SJCRH30 (cell line): Measurements from ENCODE around the gene ATG4C. TPM values are rescaled to one million over a fixed set of nuclear protein-coding genes. Genes with fewer than 3 reads are reported as not detected.
"Not testable (repeated sequence)": the region's sequence is repeated elsewhere in the genome, so short reads cannot be mapped to it uniquely, and the experiment has no call there.

Source experiments
- DNase-seq, 2 experiments: peaks; one replicate each; pipeline ENCODE4 v3.0.0-alpha.2; 2015 to 2020
- H3K27ac ChIP-seq: fragments of 250-450 bp; sonication (Bioruptor Pico); 2 replicates; pipeline ENCODE4 v1.5.1; 2020; ENCODE audit warnings: mild to moderate bottlenecking, moderate library complexity
- H3K27me3 ChIP-seq: fragments of 250-450 bp; sonication (Bioruptor Pico); 2 replicates; pipeline ENCODE4 v1.5.1; 2020; ENCODE audit warnings: mild to moderate bottlenecking, moderate library complexity
- H3K36me3 ChIP-seq: fragments of 250-450 bp; sonication (Bioruptor Pico); 2 replicates; pipeline ENCODE4 v1.5.1; 2020; ENCODE audit warnings: mild to moderate bottlenecking, moderate library complexity
- H3K4me1 ChIP-seq: fragments of 250-450 bp; sonication (Bioruptor Pico); 2 replicates; pipeline ENCODE4 v1.5.1; 2020; ENCODE audit warnings: mild to moderate bottlenecking, moderate library complexity
- H3K4me3 ChIP-seq: fragments of 250-450 bp; sonication (Bioruptor Pico); 2 replicates; pipeline ENCODE4 v1.5.1; 2020; ENCODE audit warnings: mild to moderate bottlenecking, moderate library complexity
- H3K9me3 ChIP-seq: fragments of 250-450 bp; sonication (Bioruptor Pico); replicated peaks from 2 replicates; pipeline ENCODE4 v1.5.1; 2020; ENCODE audit warnings: mild to moderate bottlenecking, moderate library complexity
- total RNA-seq: library from RNA; depleted of rRNA; stranded (reverse); fragments of >200 nt; shearing (Covaris generic); gene quantifications from 2 replicates; pipeline ENCODE4 v1.2.3, GENCODE V29; 2014; rRNA removed

ATG4C gene
- total RNA-seq = 21.3 and 31.7 TPM in 2 replicates

GRCh38 chr1:62783736-62784508, at the start of gene ATG4C:
TSS of gene ATG4C (plus strand) at chr1:62784132. CDS start at chr1:62803787, 19,655 bp downstream.
- Histone ChIP-seq H3K4me1 (peaks cover 9% of the 10 kb centered on the region), H3K4me3 (peak within 1 kb of the TSS; percentile 97), H3K27ac (peak within 1 kb of the TSS; percentile 94), H3K27me3 (no peaks in the 10 kb centered on the region), H3K9me3 (no peaks in the 10 kb centered on the region), H3K36me3 (no peaks in the 10 kb centered on the region)
- DNase-seq = peak; percentile 97 to 98

- no peak for DNase-seq
- Histone ChIP-seq H3K9me3 (no peaks in the 10 kb centered on the region), H3K4me1 (no peaks in the 10 kb centered on the region), H3K27ac (no peak overlapping the region), H3K4me3 (no peak overlapping the region), H3K27me3 (no peaks in the 10 kb centered on the region), H3K36me3 (no peaks in the 10 kb centered on the region)
These were observed 48.3 kb upstream of the ATG4C start for GRCh38 chr1:62735491-62736171.

GRCh38 chr1:62740701-62741100, 43.2 kb upstream of the ATG4C start:
- not testable (repeated sequence) for DNase-seq, H3K9me3 ChIP-seq, H3K4me1 ChIP-seq, H3K27me3 ChIP-seq, H3K4me3 ChIP-seq, H3K36me3 ChIP-seq, H3K27ac ChIP-seq

DNA sequence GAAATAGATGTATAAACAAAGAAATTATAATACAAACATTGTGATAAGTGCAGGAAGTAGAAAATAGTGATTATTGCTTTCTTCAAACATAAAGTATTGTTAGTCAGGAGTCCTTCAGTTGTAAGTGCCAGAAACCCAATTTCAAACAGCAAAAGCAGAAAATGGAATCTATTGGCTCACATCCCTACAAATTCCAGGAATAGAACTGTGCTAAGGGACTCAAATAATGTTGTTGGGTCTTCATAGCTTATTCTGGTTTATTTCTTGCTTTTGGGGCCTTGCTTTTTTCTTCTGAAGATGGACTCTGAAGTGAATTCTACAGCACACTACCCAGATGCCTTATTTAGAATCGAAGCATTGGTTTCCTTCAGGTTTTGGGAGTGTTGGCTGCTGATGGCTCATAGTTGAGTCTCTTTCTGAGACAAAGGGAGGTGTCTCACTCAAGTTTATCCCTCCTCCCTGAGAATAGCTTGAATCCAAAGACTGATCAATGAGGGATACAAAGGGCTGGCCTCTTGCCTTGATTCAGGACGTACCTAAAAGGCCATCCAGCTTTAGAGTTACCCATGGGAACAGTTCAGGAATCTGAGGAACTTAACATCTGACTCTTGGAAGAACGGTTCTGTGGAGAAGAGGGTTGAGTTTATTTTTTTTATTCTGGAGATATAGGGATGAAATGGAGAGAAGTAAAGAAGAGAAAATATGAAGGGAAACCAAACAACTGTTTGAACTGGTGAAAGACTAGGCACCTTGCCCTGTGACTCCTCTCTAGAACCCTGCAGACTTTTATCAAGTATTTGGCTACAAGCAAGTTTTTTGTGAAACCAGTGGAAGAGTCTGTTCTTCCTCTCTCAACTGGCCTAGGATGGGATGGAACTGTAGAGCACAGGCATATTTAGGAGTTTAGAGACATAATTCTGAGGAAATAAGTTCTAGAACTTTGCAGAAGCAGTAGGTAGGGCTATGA, 39.0 kb upstream of the ATG4C start:
- no peak overlapping the region for H3K4me3 ChIP-seq
- DNase-seq = no peak
- no peak overlapping the region for H3K27ac ChIP-seq

GRCh38 chr1:62746086-62746808, 37.7 kb upstream of the ATG4C start:
- H3K4me3 ChIP-seq = no peak overlapping the region
- no peak overlapping the region for H3K27ac ChIP-seq
- peak in 1 of 2 experiments; percentile 68 for DNase-seq
- H3K9me3 ChIP-seq = no peaks in the 10 kb centered on the region
- no peaks in the 10 kb centered on the region for H3K36me3 ChIP-seq
- H3K4me1 ChIP-seq = no peaks in the 10 kb centered on the region
- H3K27me3 ChIP-seq = no peaks in the 10 kb centered on the region

More for the DNA sequence above, 39.0 kb upstream of the ATG4C start:
- H3K36me3 ChIP-seq = no peaks in the 10 kb centered on the region
- no peaks in the 10 kb centered on the region for H3K27me3 ChIP-seq
- no peaks in the 10 kb centered on the region for H3K4me1 ChIP-seq
- H3K9me3 ChIP-seq = no peaks in the 10 kb centered on the region

GRCh38 chr1:62746809-62747138, 37.2 kb upstream of the ATG4C start:
- no peaks in the 10 kb centered on the region for H3K36me3 ChIP-seq
- no peak overlapping the region for H3K27ac ChIP-seq
- H3K27me3 ChIP-seq = no peaks in the 10 kb centered on the region
- no peaks in the 10 kb centered on the region for H3K4me1 ChIP-seq
- no peak for DNase-seq
- H3K9me3 ChIP-seq = no peaks in the 10 kb centered on the region
- H3K4me3 ChIP-seq = no peak overlapping the region

GRCh38 chr1:62753031-62753965, 30.6 kb upstream of the ATG4C start:
- Histone ChIP-seq H3K27ac (no peak overlapping the region), H3K9me3 (no peaks in the 10 kb centered on the region), H3K4me1 (no peaks in the 10 kb centered on the region), H3K36me3 (no peaks in the 10 kb centered on the region), H3K4me3 (no peak overlapping the region), H3K27me3 (no peaks in the 10 kb centered on the region)
- DNase-seq = no peak

DNA sequence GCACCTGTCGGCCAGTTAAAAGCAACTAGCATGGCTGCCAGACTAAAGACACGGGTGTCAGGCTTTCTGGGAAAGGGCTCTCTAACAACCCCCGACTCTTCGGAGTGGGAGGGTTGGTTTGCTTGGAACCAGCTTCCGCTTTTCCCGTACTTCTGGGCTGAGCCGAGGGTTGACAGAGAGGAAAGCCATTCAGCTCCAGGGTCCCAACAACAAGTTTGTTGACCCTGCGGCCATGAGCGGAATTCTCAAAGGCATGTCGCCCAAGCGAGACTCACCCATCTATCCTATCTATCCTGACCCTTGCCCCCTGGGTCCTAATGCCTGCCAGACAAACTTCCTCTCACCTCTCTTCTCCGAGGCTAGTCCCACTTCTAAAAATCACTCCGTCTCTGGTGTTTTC, 29.0 kb upstream of the ATG4C start:
- H3K27me3 ChIP-seq, H3K9me3 ChIP-seq, H3K4me3 ChIP-seq, DNase-seq, H3K4me1 ChIP-seq, H3K27ac ChIP-seq, H3K36me3 ChIP-seq: not testable (repeated sequence)

- not testable (repeated sequence) for H3K9me3 ChIP-seq, H3K27me3 ChIP-seq, H3K27ac ChIP-seq, H3K4me3 ChIP-seq, H3K4me1 ChIP-seq, H3K36me3 ChIP-seq, DNase-seq
These were observed 27.6 kb upstream of the ATG4C start for GRCh38 chr1:62756255-62756884.

DNA sequence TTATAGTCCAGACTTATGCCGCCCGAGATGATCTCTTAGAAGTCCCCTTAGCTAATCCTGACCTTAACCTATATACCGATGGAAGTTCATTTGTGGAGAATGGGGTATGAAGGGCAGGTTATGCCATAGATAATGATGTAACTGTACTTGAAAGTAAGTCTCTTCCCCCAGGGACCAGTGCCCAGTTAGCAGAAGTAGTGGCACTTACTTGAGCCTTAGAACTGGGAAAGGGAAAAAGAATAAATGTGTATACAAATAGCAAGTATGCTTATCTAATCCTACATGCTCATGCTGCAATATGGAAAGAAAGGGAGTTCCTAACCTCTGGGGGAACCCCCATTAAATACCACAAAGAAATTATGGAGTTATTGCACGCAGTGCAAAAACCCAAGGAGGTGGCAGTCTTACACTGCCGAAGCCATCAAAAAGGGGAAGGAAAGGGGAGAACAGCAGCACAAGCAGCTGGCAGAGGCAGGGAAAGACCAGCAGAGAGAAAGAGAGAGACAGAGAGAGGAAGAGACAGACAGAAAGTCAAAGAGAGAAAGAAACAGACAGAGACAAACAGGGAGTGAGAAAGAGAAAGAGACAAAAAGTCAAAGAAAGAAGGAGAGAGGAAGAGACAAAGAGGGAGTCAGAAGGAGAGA, 24.6 kb upstream of the ATG4C start:
- H3K4me1 ChIP-seq, H3K9me3 ChIP-seq, H3K36me3 ChIP-seq, H3K27ac ChIP-seq, H3K27me3 ChIP-seq, H3K4me3 ChIP-seq, DNase-seq: not testable (repeated sequence)

GRCh38 chr1:62760021-62760782, 23.7 kb upstream of the ATG4C start:
- H3K4me1 ChIP-seq, H3K4me3 ChIP-seq, H3K36me3 ChIP-seq, DNase-seq, H3K9me3 ChIP-seq, H3K27me3 ChIP-seq, H3K27ac ChIP-seq: not testable (repeated sequence)

GRCh38 chr1:62761223-62761870, 22.6 kb upstream of the ATG4C start:
- not testable (repeated sequence) for H3K4me3 ChIP-seq, H3K27ac ChIP-seq

More at GRCh38 chr1:62761223-62761870, 22.6 kb upstream of the ATG4C start:
- not testable (repeated sequence) for H3K36me3 ChIP-seq, H3K27me3 ChIP-seq, H3K9me3 ChIP-seq, DNase-seq, H3K4me1 ChIP-seq
